ENCODE results near the gene MAFB.

GRCh38 chr20:40658509-40658908 is 30.5 kb downstream of the MAFB start:
- no peak for TF ChIP-seq POLR2A (IDR thresholded peaks at IDR 0.05)
- TF ChIP-seq CTCF (IDR thresholded peaks at IDR 0.05) = no peak
